Measurements from ENCODE around the gene HIF1A.
A peak's percentile ranks its signal among the peaks of the same experiment; 100 is the strongest.

The HIF1A gene
- 166 to 262 (median 204) reads per million in 3 donors for total RNA-seq

DNA sequence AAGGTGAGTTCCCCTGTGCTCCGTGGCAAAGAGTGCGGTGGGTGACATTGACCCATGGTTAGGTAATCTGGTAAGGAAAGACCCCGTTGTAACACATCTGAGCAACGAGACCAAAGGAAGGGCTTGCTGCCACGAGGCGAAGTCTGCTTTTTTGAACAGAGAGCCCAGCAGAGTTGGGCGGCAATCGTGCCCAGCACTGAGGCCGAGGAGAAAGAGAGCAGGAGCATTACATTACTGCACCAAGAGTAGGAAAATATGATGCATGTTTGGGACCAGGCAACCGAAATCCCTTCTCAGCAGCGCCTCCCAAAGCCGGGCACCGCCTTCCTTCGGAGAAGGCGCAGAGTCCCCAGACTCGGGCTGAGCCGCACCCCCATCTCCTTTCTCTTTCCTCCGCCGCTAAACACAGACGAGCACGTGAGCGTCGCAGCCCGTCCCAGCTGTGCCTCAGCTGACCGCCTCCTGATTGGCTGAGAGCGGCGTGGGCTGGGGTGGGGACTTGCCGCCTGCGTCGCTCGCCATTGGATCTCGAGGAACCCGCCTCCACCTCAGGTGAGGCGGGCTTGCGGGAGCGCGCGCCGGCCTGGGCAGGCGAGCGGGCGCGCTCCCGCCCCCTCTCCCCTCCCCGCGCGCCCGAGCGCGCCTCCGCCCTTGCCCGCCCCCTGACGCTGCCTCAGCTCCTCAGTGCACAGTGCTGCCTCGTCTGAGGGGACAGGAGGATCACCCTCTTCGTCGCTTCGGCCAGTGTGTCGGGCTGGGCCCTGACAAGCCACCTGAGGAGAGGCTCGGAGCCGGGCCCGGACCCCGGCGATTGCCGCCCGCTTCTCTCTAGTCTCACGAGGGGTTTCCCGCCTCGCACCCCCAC is at the start of gene HIF1A:
HIF1A (plus strand) TSS at position 684 of the 865 bp plus-strand sequence. CDS start 292 bp downstream, outside the sequence.
- H3K4me3 ChIP-seq (ENCODE audit: insufficient read depth, low read depth, low read length, poor library complexity, severe bottlenecking): peak within 1 kb of the TSS; percentile 97
- H3K27ac ChIP-seq (ENCODE audit: insufficient read depth, low read length, poor library complexity, severe bottlenecking): peak within 1 kb of the TSS; percentile 90
- H3K4me1 ChIP-seq (ENCODE audit: control insufficient read depth, insufficient read depth, low read length, poor library complexity, severe bottlenecking): peaks cover 14% of the 10 kb centered on the region
- H3K27me3 ChIP-seq (replicated peaks; ENCODE audit: control insufficient read depth, insufficient read depth, low read length, poor library complexity, severe bottlenecking): no peaks in the 10 kb centered on the region
- peak; percentile 93 to 95 (median 94) for DNase-seq
- H3K36me3 ChIP-seq (ENCODE audit: control insufficient read depth, insufficient read depth, low read length): no peaks in the 10 kb centered on the region
- no peaks in the 10 kb centered on the region for H3K9me3 ChIP-seq (ENCODE audit: control insufficient read depth, low read length)

GRCh38 chr14:61646366-61647116 is 48.8 kb upstream of the HIF1A start:
- H3K36me3 ChIP-seq (ENCODE audit: control insufficient read depth, insufficient read depth, low read length): no peaks in the 10 kb centered on the region
- peaks cover 3% of the 10 kb centered on the region for H3K4me1 ChIP-seq (ENCODE audit: control insufficient read depth, insufficient read depth, low read length, poor library complexity, severe bottlenecking)
- no peaks in the 10 kb centered on the region for H3K9me3 ChIP-seq (ENCODE audit: control insufficient read depth, low read length)
- DNase-seq: no peak
- H3K4me3 ChIP-seq (ENCODE audit: insufficient read depth, low read depth, low read length, poor library complexity, severe bottlenecking): no peak overlapping the region
- no peaks in the 10 kb centered on the region for H3K27me3 ChIP-seq (replicated peaks; ENCODE audit: control insufficient read depth, insufficient read depth, low read length, poor library complexity, severe bottlenecking)
- H3K27ac ChIP-seq (ENCODE audit: insufficient read depth, low read length, poor library complexity, severe bottlenecking): no peak overlapping the region

DNA sequence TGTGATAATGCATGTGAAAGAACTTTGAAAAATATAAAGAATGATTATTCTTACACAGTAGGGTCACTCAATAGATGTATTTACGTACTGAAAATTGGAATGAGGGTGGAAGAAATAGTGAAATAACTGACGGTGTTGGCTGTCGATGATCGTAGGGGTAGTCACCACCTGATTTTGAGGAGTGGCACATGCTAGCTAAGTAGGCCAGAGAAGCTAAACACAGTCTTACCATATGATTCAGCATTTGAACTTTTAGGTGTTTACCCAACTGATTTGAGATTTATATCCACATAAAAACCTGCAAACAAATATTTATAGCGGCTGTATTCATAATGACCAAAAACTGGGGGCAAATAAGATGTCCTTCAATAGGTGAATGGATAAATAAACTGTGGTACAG is 47.6 kb upstream of the HIF1A start:
- Histone ChIP-seq H3K4me3 (ENCODE audit: insufficient read depth, low read depth, low read length, poor library complexity, severe bottlenecking) (no peak overlapping the region), H3K27ac (ENCODE audit: insufficient read depth, low read length, poor library complexity, severe bottlenecking) (no peak overlapping the region), H3K4me1 (ENCODE audit: control insufficient read depth, insufficient read depth, low read length, poor library complexity, severe bottlenecking) (peaks cover 3% of the 10 kb centered on the region), H3K36me3 (ENCODE audit: control insufficient read depth, insufficient read depth, low read length) (no peaks in the 10 kb centered on the region), H3K9me3 (ENCODE audit: control insufficient read depth, low read length) (no peaks in the 10 kb centered on the region), H3K27me3 (replicated peaks; ENCODE audit: control insufficient read depth, insufficient read depth, low read length, poor library complexity, severe bottlenecking) (no peaks in the 10 kb centered on the region)
- no peak for DNase-seq

DNA sequence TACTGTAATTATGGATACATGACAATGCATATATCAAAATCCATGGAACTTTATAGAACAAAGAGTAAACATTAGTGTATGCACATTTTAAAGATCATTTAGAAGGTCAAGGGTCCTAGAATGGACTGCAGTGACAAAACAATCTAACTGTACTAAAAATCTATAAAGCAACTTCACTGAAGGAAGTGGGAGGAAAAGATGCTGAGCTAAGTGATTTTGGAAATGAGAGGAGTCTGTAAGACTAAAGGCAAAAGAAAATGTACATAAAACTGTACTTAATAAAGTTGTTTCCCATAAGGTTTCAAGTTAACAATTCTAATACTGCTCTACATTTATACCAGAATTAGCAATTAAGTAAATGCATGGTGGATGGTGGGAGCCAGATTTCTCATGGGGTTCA is 46.9 kb upstream of the HIF1A start:
- Histone ChIP-seq H3K4me1 (ENCODE audit: control insufficient read depth, insufficient read depth, low read length, poor library complexity, severe bottlenecking) (peaks cover 3% of the 10 kb centered on the region), H3K27ac (ENCODE audit: insufficient read depth, low read length, poor library complexity, severe bottlenecking) (no peak overlapping the region), H3K4me3 (ENCODE audit: insufficient read depth, low read depth, low read length, poor library complexity, severe bottlenecking) (no peak overlapping the region), H3K36me3 (ENCODE audit: control insufficient read depth, insufficient read depth, low read length) (no peaks in the 10 kb centered on the region), H3K27me3 (replicated peaks; ENCODE audit: control insufficient read depth, insufficient read depth, low read length, poor library complexity, severe bottlenecking) (no peaks in the 10 kb centered on the region), H3K9me3 (ENCODE audit: control insufficient read depth, low read length) (no peaks in the 10 kb centered on the region)
- no peak for DNase-seq

DNA sequence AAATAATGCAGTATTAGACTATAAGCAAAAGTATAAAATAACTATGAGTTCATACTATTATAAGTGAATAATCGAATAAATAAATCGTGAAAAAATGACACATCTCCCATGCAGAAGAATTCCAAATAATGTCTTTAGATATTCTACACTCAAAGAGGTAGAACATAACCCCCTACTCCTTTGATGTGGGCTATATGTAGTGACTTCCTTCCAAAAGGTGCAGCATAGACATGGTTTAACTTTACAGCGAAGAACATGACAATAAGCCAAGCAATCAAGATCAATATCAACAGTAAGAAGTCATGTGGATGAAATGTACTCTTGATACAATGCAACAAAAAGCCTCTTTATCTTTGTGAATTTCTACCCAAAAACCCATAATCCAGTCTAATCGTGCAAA is 46.0 kb upstream of the HIF1A start:
- DNase-seq: no peak
- H3K4me3 ChIP-seq (ENCODE audit: insufficient read depth, low read depth, low read length, poor library complexity, severe bottlenecking): no peak overlapping the region
- H3K27ac ChIP-seq (ENCODE audit: insufficient read depth, low read length, poor library complexity, severe bottlenecking): no peak overlapping the region
- H3K4me1 ChIP-seq (ENCODE audit: control insufficient read depth, insufficient read depth, low read length, poor library complexity, severe bottlenecking): peaks cover 3% of the 10 kb centered on the region
- no peaks in the 10 kb centered on the region for H3K27me3 ChIP-seq (replicated peaks; ENCODE audit: control insufficient read depth, insufficient read depth, low read length, poor library complexity, severe bottlenecking)
- no peaks in the 10 kb centered on the region for H3K36me3 ChIP-seq (ENCODE audit: control insufficient read depth, insufficient read depth, low read length)
- no peaks in the 10 kb centered on the region for H3K9me3 ChIP-seq (ENCODE audit: control insufficient read depth, low read length)

DNA sequence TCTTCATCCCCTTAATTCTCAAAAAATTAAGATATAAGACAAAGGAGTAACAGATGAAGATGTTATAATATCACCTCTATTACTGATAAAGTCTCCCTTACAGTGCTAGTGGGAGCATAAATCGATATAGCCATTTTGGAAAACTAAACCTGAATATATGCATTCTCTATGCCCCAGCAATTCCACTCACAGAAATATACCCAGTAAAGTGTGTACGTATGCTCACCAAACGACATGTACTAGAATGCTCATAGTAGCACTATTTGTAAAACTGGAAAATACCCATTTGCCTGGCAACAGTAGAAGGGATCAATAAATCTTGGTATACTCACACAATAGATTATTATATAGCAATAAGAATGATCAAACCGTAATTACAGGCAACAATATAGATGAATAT is 44.0 kb upstream of the HIF1A start:
- peaks cover 10% of the 10 kb centered on the region for H3K4me1 ChIP-seq (ENCODE audit: control insufficient read depth, insufficient read depth, low read length, poor library complexity, severe bottlenecking)
- H3K9me3 ChIP-seq (ENCODE audit: control insufficient read depth, low read length): no peaks in the 10 kb centered on the region
- DNase-seq: no peak
- no peak overlapping the region for H3K4me3 ChIP-seq (ENCODE audit: insufficient read depth, low read depth, low read length, poor library complexity, severe bottlenecking)
- H3K36me3 ChIP-seq (ENCODE audit: control insufficient read depth, insufficient read depth, low read length): no peaks in the 10 kb centered on the region
- H3K27me3 ChIP-seq (replicated peaks; ENCODE audit: control insufficient read depth, insufficient read depth, low read length, poor library complexity, severe bottlenecking): no peaks in the 10 kb centered on the region
- no peak overlapping the region for H3K27ac ChIP-seq (ENCODE audit: insufficient read depth, low read length, poor library complexity, severe bottlenecking)

DNA sequence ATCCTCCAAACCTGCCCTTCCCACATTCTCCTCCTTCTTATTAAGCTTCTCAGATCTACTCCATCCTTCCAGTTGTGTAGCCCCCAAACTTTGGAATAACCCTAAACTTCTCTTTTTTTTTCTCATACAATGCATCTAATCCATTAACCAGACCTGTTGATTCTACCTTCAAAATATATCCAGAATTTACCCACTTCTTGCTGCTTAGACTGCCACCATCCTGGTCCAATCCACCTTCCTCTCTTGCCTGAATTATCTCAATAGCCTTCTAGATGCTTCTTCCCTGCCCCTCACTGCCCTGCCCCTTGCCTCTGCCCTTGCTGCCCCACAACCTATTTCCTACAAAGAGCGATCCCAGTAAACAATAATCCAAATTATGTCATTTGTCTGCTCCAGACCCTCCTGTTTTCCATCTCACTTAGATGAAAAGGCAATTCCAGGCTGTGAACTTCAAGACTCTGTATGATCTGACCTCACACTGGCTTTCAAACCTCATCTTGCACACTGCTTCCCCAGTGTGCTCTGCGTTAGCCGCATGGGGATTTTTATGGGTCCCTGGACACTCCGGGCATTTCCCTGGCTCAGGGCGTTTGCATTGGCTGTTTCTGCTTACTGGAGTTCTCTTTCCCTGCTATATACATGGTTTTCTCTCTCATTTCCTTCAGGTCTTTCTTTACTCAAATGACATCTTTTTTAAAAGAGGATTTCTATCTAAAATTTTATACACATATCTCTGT is 42.6 kb upstream of the HIF1A start:
- H3K36me3 ChIP-seq (ENCODE audit: control insufficient read depth, insufficient read depth, low read length): no peaks in the 10 kb centered on the region
- no peak for DNase-seq
- peaks cover 10% of the 10 kb centered on the region for H3K4me1 ChIP-seq (ENCODE audit: control insufficient read depth, insufficient read depth, low read length, poor library complexity, severe bottlenecking)
- H3K27ac ChIP-seq (ENCODE audit: insufficient read depth, low read length, poor library complexity, severe bottlenecking): no peak overlapping the region
- no peaks in the 10 kb centered on the region for H3K27me3 ChIP-seq (replicated peaks; ENCODE audit: control insufficient read depth, insufficient read depth, low read length, poor library complexity, severe bottlenecking)
- H3K4me3 ChIP-seq (ENCODE audit: insufficient read depth, low read depth, low read length, poor library complexity, severe bottlenecking): no peak overlapping the region
- H3K9me3 ChIP-seq (ENCODE audit: control insufficient read depth, low read length): no peaks in the 10 kb centered on the region

DNA sequence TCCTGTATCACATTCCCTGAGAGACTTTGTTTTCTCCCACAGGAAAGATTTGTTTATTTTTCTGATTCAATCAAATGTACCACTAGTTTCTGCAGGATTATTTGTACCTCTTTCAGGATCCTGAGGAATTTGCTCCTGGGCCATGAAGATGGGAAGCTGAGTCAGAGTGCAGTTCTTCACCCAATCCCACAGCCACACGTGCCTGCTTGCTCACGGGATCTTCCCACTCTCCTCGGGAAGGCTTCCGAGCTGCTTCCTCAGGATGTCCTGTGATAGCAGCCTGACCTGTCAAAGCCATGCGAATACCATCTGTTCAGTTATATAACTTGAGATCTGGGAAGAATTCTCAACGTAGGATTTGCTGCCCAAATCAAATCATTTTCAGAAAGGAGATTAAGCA is 41.8 kb upstream of the HIF1A start:
- Histone ChIP-seq H3K4me3 (ENCODE audit: insufficient read depth, low read depth, low read length, poor library complexity, severe bottlenecking) (no peak overlapping the region), H3K36me3 (ENCODE audit: control insufficient read depth, insufficient read depth, low read length) (no peaks in the 10 kb centered on the region), H3K27ac (ENCODE audit: insufficient read depth, low read length, poor library complexity, severe bottlenecking) (no peak overlapping the region), H3K9me3 (ENCODE audit: control insufficient read depth, low read length) (no peaks in the 10 kb centered on the region), H3K27me3 (replicated peaks; ENCODE audit: control insufficient read depth, insufficient read depth, low read length, poor library complexity, severe bottlenecking) (no peaks in the 10 kb centered on the region), H3K4me1 (ENCODE audit: control insufficient read depth, insufficient read depth, low read length, poor library complexity, severe bottlenecking) (peaks cover 10% of the 10 kb centered on the region)
- DNase-seq: no peak

DNA sequence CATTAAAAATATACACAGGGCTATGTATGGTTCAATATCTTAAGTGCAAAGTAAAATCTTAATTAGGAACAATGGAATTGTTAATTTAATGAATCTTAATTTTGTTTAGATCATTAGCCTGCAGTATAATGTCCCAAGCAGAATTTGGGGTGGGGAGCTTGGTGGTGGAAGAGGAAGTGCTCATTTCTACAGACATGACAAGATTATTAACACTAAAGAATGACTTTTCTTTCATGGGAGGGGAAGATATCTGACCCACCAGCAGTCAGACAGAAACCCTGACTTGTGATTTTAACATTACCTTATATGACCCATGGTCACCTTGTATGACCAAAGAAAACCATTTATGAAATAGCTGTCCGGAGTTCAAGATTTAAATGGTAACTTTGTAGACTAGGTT is 41.3 kb upstream of the HIF1A start:
- Histone ChIP-seq H3K27me3 (replicated peaks; ENCODE audit: control insufficient read depth, insufficient read depth, low read length, poor library complexity, severe bottlenecking) (no peaks in the 10 kb centered on the region), H3K4me1 (ENCODE audit: control insufficient read depth, insufficient read depth, low read length, poor library complexity, severe bottlenecking) (peaks cover 10% of the 10 kb centered on the region), H3K9me3 (ENCODE audit: control insufficient read depth, low read length) (no peaks in the 10 kb centered on the region), H3K27ac (ENCODE audit: insufficient read depth, low read length, poor library complexity, severe bottlenecking) (no peak overlapping the region), H3K36me3 (ENCODE audit: control insufficient read depth, insufficient read depth, low read length) (no peaks in the 10 kb centered on the region), H3K4me3 (ENCODE audit: insufficient read depth, low read depth, low read length, poor library complexity, severe bottlenecking) (no peak overlapping the region)
- DNase-seq: no peak
